ENCODE results near the gene SPHK1.

DNA sequence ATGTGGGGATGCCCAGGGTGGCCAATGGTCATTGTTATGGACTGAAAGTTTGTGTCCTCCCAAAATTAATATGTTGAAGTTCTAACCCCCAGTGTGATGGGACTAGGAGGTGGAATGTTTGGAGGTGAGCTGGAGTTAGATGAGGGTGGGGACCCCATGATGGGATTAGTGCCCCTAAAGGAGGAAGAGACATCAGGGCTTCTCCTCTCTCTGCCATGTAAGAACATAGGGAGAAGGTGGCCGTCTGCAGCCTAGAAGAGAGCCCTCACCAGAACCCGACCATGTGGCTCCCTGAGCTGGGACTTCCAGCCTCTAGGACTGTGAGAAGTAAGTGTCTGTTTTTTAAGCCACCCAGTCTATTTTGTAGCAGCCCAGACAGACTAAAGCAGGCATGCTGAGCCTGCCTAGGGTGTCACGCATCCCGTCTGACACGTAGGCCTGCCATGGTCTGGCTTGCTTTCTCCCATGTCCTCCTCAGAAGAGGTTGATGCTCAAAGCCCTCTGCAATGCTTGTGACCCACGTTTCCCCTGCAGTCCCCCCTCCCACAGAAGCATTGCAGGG is 26.7 kb upstream of the SPHK1 start:
- TF ChIP-seq, protein P1, sequence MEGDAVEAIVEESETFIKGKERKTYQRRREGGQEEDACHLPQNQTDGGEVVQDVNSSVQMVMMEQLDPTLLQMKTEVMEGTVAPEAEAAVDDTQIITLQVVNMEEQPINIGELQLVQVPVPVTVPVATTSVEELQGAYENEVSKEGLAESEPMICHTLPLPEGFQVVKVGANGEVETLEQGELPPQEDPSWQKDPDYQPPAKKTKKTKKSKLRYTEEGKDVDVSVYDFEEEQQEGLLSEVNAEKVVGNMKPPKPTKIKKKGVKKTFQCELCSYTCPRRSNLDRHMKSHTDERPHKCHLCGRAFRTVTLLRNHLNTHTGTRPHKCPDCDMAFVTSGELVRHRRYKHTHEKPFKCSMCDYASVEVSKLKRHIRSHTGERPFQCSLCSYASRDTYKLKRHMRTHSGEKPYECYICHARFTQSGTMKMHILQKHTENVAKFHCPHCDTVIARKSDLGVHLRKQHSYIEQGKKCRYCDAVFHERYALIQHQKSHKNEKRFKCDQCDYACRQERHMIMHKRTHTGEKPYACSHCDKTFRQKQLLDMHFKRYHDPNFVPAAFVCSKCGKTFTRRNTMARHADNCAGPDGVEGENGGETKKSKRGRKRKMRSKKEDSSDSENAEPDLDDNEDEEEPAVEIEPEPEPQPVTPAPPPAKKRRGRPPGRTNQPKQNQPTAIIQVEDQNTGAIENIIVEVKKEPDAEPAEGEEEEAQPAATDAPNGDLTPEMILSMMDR (IDR thresholded peaks at IDR 0.05) = no peak
- TF ChIP-seq ZFX (IDR thresholded peaks at IDR 0.05; ENCODE audit: borderline replicate concordance) = no peak

Data from 22Rv1 (cell line).